IPS-20b (cell line): ENCODE results near the gene ST3GAL4.
"Not testable (repeated sequence)": the region's sequence is repeated elsewhere in the genome, so short reads cannot be mapped to it uniquely, and the experiment has no call there.

Source experiments
- H3K27ac ChIP-seq: one replicate; pipeline ENCODE4 v1.5.1; 2013; ENCODE audit warnings: low read length
- H3K27me3 ChIP-seq: 2 replicates; pipeline ENCODE4 v1.6.1; 2013; ENCODE audit warnings: mild to moderate bottlenecking, low read length, inconsistent platforms; ENCODE audit not compliant: insufficient read depth
- H3K36me3 ChIP-seq: 2 replicates; pipeline ENCODE4 v1.6.1; 2013; ENCODE audit warnings: low read depth, mild to moderate bottlenecking, inconsistent platforms, low read length, moderate library complexity; ENCODE audit not compliant: insufficient read depth
- H3K4me1 ChIP-seq: 2 replicates; pipeline ENCODE4 v1.6.1; 2013; ENCODE audit warnings: mild to moderate bottlenecking, control low read depth, inconsistent platforms, low read length, moderate library complexity; ENCODE audit not compliant: insufficient read depth
- H3K4me3 ChIP-seq: 2 replicates; pipeline ENCODE4 v1.5.1; 2013; ENCODE audit warnings: mild to moderate bottlenecking, low read length, inconsistent platforms
- H3K9ac ChIP-seq: 2 replicates; pipeline ENCODE4 v1.6.1; 2013; ENCODE audit warnings: low read depth, mild to moderate bottlenecking, inconsistent platforms, low read length, moderate library complexity
- H3K9me3 ChIP-seq: 2 replicates; pipeline ENCODE4 v1.6.1; 2013; ENCODE audit warnings: mild to moderate bottlenecking, low read depth, low read length, inconsistent platforms; ENCODE audit not compliant: insufficient read depth

ST3GAL4 gene

GRCh38 chr11:126387857-126388256 is 32.4 kb downstream of the ST3GAL4 start:
- H3K36me3 ChIP-seq = no peaks in the 10 kb centered on the region
- H3K4me3 ChIP-seq = no peak overlapping the region
- no peaks in the 10 kb centered on the region for H3K9me3 ChIP-seq
- H3K27ac ChIP-seq = no peak overlapping the region
- H3K9ac ChIP-seq = no peak overlapping the region
- peaks cover 2% of the 10 kb centered on the region; the same call in 1 of the 2 replicates for H3K4me1 ChIP-seq
- no peaks in the 10 kb centered on the region for H3K27me3 ChIP-seq

DNA sequence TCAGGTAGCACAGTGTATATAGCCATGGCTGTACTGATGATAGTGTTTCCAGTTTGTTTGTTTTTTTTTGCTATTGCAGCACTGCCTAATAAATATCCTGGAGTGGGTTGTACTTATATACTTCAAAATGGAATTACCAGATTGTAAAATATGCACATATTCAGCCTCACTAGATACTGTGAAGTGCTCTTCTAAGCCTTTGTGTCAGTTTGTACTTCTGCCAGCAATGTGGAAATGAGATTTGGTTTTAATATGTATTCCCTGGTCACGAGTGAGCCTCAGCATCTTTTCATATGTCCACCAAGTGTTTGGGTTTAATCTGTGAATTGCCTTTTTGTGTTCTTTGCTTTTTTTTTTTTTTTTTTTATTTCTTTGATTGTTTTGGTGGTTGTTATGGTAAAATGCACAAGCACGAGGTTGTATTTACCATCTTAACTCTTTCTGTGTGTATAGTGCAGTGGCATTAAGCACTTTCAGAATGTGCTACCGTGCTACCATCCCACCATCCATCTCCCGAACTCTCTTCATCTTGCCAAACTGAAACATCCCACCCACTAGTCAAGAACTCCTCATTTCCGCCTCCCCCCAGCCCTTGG is 34.9 kb downstream of the ST3GAL4 start:
- H3K36me3 ChIP-seq = no peaks in the 10 kb centered on the region
- no peaks in the 10 kb centered on the region for H3K27me3 ChIP-seq
- peaks cover 2% of the 10 kb centered on the region; the same call in 1 of the 2 replicates for H3K4me1 ChIP-seq
- H3K9me3 ChIP-seq = no peaks in the 10 kb centered on the region
- H3K9ac ChIP-seq = no peak overlapping the region
- H3K27ac ChIP-seq = no peak overlapping the region
- H3K4me3 ChIP-seq = no peak overlapping the region

DNA sequence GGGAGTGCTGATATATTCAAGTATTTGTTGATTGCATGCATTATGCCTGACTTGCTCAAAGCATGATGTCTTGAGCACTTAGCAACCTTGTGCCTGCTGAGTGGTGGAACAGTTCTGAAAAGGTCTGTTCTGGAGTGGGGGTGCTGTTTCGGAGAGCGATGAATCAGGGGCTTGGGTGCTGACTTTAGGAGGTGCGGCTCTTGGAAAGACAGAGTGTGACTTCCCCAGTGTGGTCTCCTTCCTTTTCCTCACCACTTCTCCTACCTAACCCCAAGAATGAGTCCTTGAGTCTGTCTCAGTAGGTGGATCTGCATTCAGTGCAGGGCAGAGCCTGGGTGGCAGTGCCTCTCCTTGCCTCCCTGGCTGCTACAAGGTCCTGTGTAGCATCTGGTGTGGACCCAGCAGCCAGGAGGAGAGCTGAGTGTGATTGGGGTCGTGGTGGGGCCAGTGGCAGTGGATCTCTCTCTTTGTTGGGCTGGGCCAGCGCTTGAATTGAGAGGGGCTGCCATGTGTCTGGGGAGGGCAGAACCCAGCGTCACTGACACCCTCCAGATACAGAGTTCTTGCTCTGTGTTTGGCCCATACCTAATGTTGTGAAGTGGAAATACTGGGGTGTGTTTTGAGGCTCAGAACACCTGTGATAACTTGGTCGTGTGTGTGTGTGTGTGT is 35.9 kb downstream of the ST3GAL4 start:
- H3K4me3 ChIP-seq = no peak overlapping the region
- no peaks in the 10 kb centered on the region for H3K27me3 ChIP-seq
- H3K9me3 ChIP-seq = no peaks in the 10 kb centered on the region
- peaks cover 2% of the 10 kb centered on the region; the same call in 1 of the 2 replicates for H3K4me1 ChIP-seq
- no peak overlapping the region for H3K9ac ChIP-seq
- H3K36me3 ChIP-seq = no peaks in the 10 kb centered on the region
- no peak overlapping the region for H3K27ac ChIP-seq

DNA sequence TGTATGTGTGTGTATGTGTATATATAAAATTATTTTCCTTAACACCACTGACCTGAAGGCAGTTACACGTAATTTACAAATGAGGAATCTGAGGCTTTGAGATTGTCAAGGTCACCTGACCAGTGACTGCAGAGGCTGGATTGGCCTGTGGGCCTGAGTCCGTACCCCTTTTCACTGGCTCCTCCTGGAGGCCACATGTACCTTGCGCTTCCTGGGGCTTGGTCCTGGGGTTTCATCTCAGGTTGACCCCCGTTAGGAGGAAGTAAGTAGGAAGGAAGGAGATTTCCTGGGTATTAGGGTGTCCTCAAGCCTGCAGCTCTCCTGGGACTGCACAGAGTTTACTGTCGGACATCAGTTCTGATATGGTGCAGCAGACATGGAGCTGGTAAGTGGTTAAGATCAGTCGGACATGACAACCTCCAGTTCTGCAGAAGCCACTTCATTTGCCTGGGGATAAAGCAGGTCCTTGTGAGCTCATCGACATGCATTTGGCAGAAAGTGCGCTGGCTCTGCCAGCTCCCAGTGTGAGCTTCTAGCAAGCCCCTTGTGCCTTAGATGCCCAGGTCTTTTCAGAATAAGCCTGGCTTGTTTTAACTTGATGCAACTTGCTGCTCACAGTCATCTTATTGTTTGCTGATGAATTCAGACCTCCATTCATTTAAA is 36.6 kb downstream of the ST3GAL4 start:
- no peak overlapping the region for H3K9ac ChIP-seq
- H3K36me3 ChIP-seq = no peaks in the 10 kb centered on the region
- no peaks in the 10 kb centered on the region; the same call in 1 of the 2 replicates for H3K4me1 ChIP-seq
- no peaks in the 10 kb centered on the region for H3K27me3 ChIP-seq
- no peak overlapping the region for H3K27ac ChIP-seq
- H3K9me3 ChIP-seq = no peaks in the 10 kb centered on the region
- no peak overlapping the region for H3K4me3 ChIP-seq

DNA sequence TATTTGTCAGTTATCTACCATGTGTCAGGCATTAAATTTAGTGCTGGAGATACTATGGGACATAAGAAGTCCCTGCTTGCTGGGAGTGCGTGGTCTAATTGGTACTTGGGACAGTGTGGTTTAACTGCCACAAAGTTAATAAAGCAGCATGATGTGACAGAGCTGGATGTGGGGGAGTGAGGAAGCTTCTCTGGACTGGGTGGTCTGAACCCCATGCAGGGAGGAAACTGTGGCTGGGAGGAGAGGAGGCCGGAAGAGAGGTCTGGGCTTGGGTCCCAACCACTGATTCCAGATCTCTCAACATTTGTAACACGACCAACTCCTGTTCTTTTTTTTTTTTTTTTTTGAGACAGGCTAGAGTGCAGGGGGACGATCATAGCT is 37.1 kb downstream of the ST3GAL4 start:
- Histone ChIP-seq H3K4me1 (no peaks in the 10 kb centered on the region; the same call in 1 of the 2 replicates), H3K9ac (no peak overlapping the region), H3K4me3 (no peak overlapping the region), H3K36me3 (no peaks in the 10 kb centered on the region), H3K27me3 (no peaks in the 10 kb centered on the region), H3K27ac (no peak overlapping the region), H3K9me3 (no peaks in the 10 kb centered on the region)

DNA sequence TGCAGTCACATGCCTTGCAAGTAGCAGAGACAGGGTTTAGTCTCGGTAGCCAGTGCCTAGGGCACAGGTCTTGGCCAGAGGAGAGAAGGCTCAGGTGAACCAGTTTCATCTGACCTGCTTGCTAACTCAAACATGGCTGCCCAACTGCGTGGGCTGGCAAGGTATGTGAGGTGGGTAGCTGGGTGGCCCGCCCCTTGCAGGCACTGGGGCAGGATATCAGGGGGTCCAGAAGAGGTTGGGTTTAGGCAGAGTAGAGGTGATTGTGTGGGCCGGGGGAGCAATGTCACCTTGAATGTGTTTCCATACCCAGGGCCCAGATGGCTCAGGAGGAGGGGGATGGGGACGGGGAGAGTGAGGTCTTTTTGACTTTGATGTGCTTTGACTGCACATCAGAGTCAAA is 37.7 kb downstream of the ST3GAL4 start:
- Histone ChIP-seq H3K4me1 (no peaks in the 10 kb centered on the region; the same call in 1 of the 2 replicates), H3K27me3 (no peaks in the 10 kb centered on the region), H3K9ac (no peak overlapping the region), H3K36me3 (no peaks in the 10 kb centered on the region), H3K4me3 (no peak overlapping the region), H3K27ac (no peak overlapping the region), H3K9me3 (no peaks in the 10 kb centered on the region)

- Histone ChIP-seq H3K4me3 (no peak overlapping the region), H3K27me3 (no peaks in the 10 kb centered on the region), H3K27ac (no peak overlapping the region), H3K9me3 (no peaks in the 10 kb centered on the region), H3K36me3 (no peaks in the 10 kb centered on the region), H3K9ac (no peak overlapping the region), H3K4me1 (no peaks in the 10 kb centered on the region; the same call in 1 of the 2 replicates)
These were observed 38.5 kb downstream of the ST3GAL4 start for GRCh38 chr11:126394036-126394435.

GRCh38 chr11:126394634-126395072 is 39.2 kb downstream of the ST3GAL4 start:
- not testable (repeated sequence) for H3K4me1 ChIP-seq, H3K9ac ChIP-seq, H3K27ac ChIP-seq, H3K4me3 ChIP-seq, H3K9me3 ChIP-seq, H3K36me3 ChIP-seq, H3K27me3 ChIP-seq

DNA sequence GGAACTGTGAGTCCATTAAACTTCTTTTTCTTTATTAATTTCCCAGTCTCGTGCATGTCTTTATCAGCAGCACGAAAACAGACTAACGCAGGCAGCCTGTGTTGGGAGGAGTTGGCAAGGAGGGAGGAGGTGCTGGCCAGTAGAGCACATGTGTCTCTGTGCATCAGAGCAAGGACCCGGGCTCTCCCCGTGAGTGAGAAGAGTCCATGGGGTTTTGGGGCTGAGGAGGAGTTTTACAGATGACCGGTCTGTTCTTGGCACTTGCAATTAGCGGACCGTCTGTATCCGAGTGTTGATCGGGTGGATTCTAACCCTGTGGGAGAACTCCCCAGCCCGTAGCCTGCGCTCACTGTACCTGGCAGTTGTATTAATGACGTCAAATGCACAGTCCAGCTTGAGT is 40.3 kb downstream of the ST3GAL4 start:
- H3K4me1 ChIP-seq, H3K27me3 ChIP-seq, H3K9ac ChIP-seq, H3K27ac ChIP-seq, H3K4me3 ChIP-seq, H3K36me3 ChIP-seq, H3K9me3 ChIP-seq: not testable (repeated sequence)

DNA sequence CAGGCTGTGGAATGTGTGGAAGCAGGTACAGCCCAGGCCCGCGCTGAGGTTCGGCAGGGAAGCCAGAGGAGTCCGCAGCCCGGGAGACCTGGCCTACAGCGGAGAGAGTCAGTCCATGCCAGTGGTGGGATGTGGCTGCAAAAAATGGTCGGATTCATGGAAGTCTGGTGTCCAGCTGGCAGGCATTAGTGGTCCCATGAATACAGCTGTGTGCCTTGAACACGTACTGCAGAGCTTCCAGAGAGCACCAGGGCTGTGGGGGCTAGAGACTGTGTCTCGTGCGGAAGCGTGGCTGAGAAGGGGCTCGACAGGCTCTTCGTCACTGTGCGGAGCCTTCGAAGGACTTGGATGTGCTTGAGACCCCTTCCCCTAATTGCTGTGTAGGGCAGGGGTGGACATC is 40.8 kb downstream of the ST3GAL4 start:
- not testable (repeated sequence) for H3K9me3 ChIP-seq, H3K4me1 ChIP-seq, H3K36me3 ChIP-seq, H3K27me3 ChIP-seq, H3K27ac ChIP-seq, H3K4me3 ChIP-seq, H3K9ac ChIP-seq

GRCh38 chr11:126396965-126397364 is 41.5 kb downstream of the ST3GAL4 start:
- no peak overlapping the region for H3K4me3 ChIP-seq
- H3K27ac ChIP-seq = no peak overlapping the region
- no peaks in the 10 kb centered on the region for H3K36me3 ChIP-seq
- no peaks in the 10 kb centered on the region for H3K27me3 ChIP-seq
- no peak overlapping the region for H3K9ac ChIP-seq
- H3K9me3 ChIP-seq = no peaks in the 10 kb centered on the region
- no peaks in the 10 kb centered on the region; the same call in 1 of the 2 replicates for H3K4me1 ChIP-seq

- no peaks in the 10 kb centered on the region for H3K9me3 ChIP-seq
- H3K36me3 ChIP-seq = no peaks in the 10 kb centered on the region
- H3K4me3 ChIP-seq = no peak overlapping the region
- H3K4me1 ChIP-seq = peaks cover 6% of the 10 kb centered on the region
- H3K27ac ChIP-seq = no peak overlapping the region
- H3K27me3 ChIP-seq = no peaks in the 10 kb centered on the region
- H3K9ac ChIP-seq = no peak overlapping the region
These were observed 42.8 kb downstream of the ST3GAL4 start for GRCh38 chr11:126398296-126398695.
